ENCODE results near the gene CCR9.
"Not testable (repeated sequence)": the region's sequence is repeated elsewhere in the genome, so short reads cannot be mapped to it uniquely, and the experiment has no call there.

Gene CCR9

GRCh38 chr3:45885979-45886705 is at the start of gene CCR9:
Gene CCR9 (plus strand): TSS chr3:45886543. CDS start chr3:45894934, 8,391 bp downstream.
- DNase-seq, result no peak

- no peak for DNase-seq
These were observed 47.9 kb upstream of the CCR9 start for GRCh38 chr3:45838466-45838865.

- peak; percentile 17 for DNase-seq
These were observed 45.0 kb upstream of the CCR9 start for GRCh38 chr3:45841420-45841756.

GRCh38 chr3:45841757-45842491 is 44.4 kb upstream of the CCR9 start, which contains the start of gene LZTFL1:
Gene LZTFL1 (minus strand): TSS chr3:45842119. CDS start chr3:45841991, 128 bp downstream.
- peak; percentile 89 for DNase-seq

GRCh38 chr3:45842851-45843625 is 43.3 kb upstream of the CCR9 start:
- DNase-seq, result no peak

GRCh38 chr3:45844616-45845015 is 41.7 kb upstream of the CCR9 start:
- no peak for DNase-seq

GRCh38 chr3:45848392-45848791 is 38.0 kb upstream of the CCR9 start:
- no peak for DNase-seq

- DNase-seq, result no peak
These were observed 33.5 kb upstream of the CCR9 start for GRCh38 chr3:45852828-45853227.

- not testable (repeated sequence) for DNase-seq
These were observed 30.0 kb upstream of the CCR9 start for GRCh38 chr3:45856323-45856722.

GRCh38 chr3:45857024-45857423 is 29.3 kb upstream of the CCR9 start:
- not testable (repeated sequence) for DNase-seq

GRCh38 chr3:45858809-45859543 is 27.4 kb upstream of the CCR9 start:
- no peak for DNase-seq

GRCh38 chr3:45860481-45860880 is 25.9 kb upstream of the CCR9 start:
- DNase-seq, result no peak

GRCh38 chr3:45861043-45861719 is 25.2 kb upstream of the CCR9 start:
- peak; percentile 36 for DNase-seq

- peak; percentile 69 for DNase-seq
These were observed 21.4 kb upstream of the CCR9 start for GRCh38 chr3:45864760-45865519.

- no peak for DNase-seq
These were observed 20.8 kb upstream of the CCR9 start for GRCh38 chr3:45865563-45865962.

- DNase-seq, result no peak
These were observed 18.1 kb upstream of the CCR9 start for GRCh38 chr3:45868213-45868612.

GRCh38 chr3:45868650-45869049 is 17.7 kb upstream of the CCR9 start:
- DNase-seq, result no peak

- no peak for DNase-seq
These were observed 16.7 kb upstream of the CCR9 start for GRCh38 chr3:45869638-45870037.

GRCh38 chr3:45870099-45870498 is 16.2 kb upstream of the CCR9 start:
- DNase-seq, result peak; percentile 44

GRCh38 chr3:45871780-45872179 is 14.6 kb upstream of the CCR9 start:
- no peak for DNase-seq

- no peak for DNase-seq
These were observed 13.8 kb upstream of the CCR9 start for GRCh38 chr3:45872569-45872968.
